ENCODE results near the gene ECE2. TPM values are rescaled to one million over a fixed set of nuclear protein-coding genes. Genes with fewer than 3 reads are reported as not detected.

Gene ECE2
- total RNA-seq, 2 experiments from 2014 or later, result not detected

GRCh38 chr3:184306341-184306972 lies 30.6 kb downstream of the ECE2 start:
- H3K4me3 Mint-ChIP-seq, result no peak overlapping the region
- intact Hi-C loops (cut with micrococcal nuclease), result no loop called here
- DNase-seq, result no peak
- peaks cover 5% of the 10 kb centered on the region for H3K4me1 Mint-ChIP-seq (ENCODE audit: low read depth)
- H3K27ac Mint-ChIP-seq, result no peak overlapping the region
- CTCF ChIA-PET, result interaction anchor here (0.6 to 1.9 kb wide), 9 partner anchors 8 to 133 kb away, joined by 3 to 9 read pairs (median 3); no protein-coding TSS in a partner anchor
- no peaks in the 10 kb centered on the region for H3K9me3 Mint-ChIP-seq
- no peaks in the 10 kb centered on the region for H3K27me3 Mint-ChIP-seq (ENCODE audit: low read depth)
- peaks cover 62% of the 10 kb centered on the region for H3K36me3 Mint-ChIP-seq (ENCODE audit: low read depth)

- Mint-ChIP-seq H3K4me1 (ENCODE audit: low read depth) (no peaks in the 10 kb centered on the region), H3K9me3 (no peaks in the 10 kb centered on the region), H3K27me3 (ENCODE audit: low read depth) (no peaks in the 10 kb centered on the region), H3K36me3 (ENCODE audit: low read depth) (peaks cover 50% of the 10 kb centered on the region), H3K4me3 (no peak overlapping the region), H3K27ac (no peak overlapping the region)
- CTCF ChIA-PET, result no interaction called here
- no peak for DNase-seq
- intact Hi-C loops (cut with micrococcal nuclease), result no loop called here
These were observed 32.1 kb downstream of the ECE2 start for GRCh38 chr3:184307915-184308314.

GRCh38 chr3:184308744-184309143 lies 32.9 kb downstream of the ECE2 start:
- no peaks in the 10 kb centered on the region for H3K9me3 Mint-ChIP-seq
- CTCF ChIA-PET, result no interaction called here
- DNase-seq, result no peak
- intact Hi-C loops (cut with micrococcal nuclease), result no loop called here
- H3K4me3 Mint-ChIP-seq, result no peak overlapping the region
- H3K27me3 Mint-ChIP-seq (ENCODE audit: low read depth), result no peaks in the 10 kb centered on the region
- no peaks in the 10 kb centered on the region for H3K4me1 Mint-ChIP-seq (ENCODE audit: low read depth)
- peaks cover 44% of the 10 kb centered on the region for H3K36me3 Mint-ChIP-seq (ENCODE audit: low read depth)
- H3K27ac Mint-ChIP-seq, result no peak overlapping the region

- Mint-ChIP-seq H3K4me3 (no peak overlapping the region), H3K4me1 (ENCODE audit: low read depth) (peaks cover 9% of the 10 kb centered on the region), H3K27me3 (ENCODE audit: low read depth) (no peaks in the 10 kb centered on the region), H3K9me3 (no peaks in the 10 kb centered on the region), H3K27ac (no peak overlapping the region), H3K36me3 (ENCODE audit: low read depth) (peaks cover 32% of the 10 kb centered on the region)
- no peak for DNase-seq
- CTCF ChIA-PET, result no interaction called here
- intact Hi-C loops (cut with micrococcal nuclease), result no loop called here
These were observed 35.8 kb downstream of the ECE2 start for GRCh38 chr3:184311633-184312032.

GRCh38 chr3:184314363-184314699 lies 38.5 kb downstream of the ECE2 start, which contains the start of gene EIF4G1:
EIF4G1 (plus strand) TSS chr3:184314606; CDS start chr3:184315797, 1,191 bp downstream.
- Mint-ChIP-seq H3K36me3 (ENCODE audit: low read depth) (peaks cover 30% of the 10 kb centered on the region), H3K27me3 (ENCODE audit: low read depth) (no peaks in the 10 kb centered on the region), H3K4me1 (ENCODE audit: low read depth) (peaks cover 29% of the 10 kb centered on the region), H3K27ac (peak within 1 kb of the TSS; percentile 90), H3K4me3 (peak within 1 kb of the TSS; percentile 86), H3K9me3 (no peaks in the 10 kb centered on the region)
- intact Hi-C loops (cut with micrococcal nuclease), result loop anchor here (1.0 kb wide), 5 partner anchors 15 to 140 kb away; partner anchors contain the start of genes AP2M1, EEF1AKMT4 and PSMD2
- CTCF ChIA-PET, result no interaction called here
- peak; percentile 93 for DNase-seq

GRCh38 chr3:184314700-184315542 lies 39.1 kb downstream of the ECE2 start:
- peaks cover 30% of the 10 kb centered on the region for H3K36me3 Mint-ChIP-seq (ENCODE audit: low read depth)
- peak overlapping the region; percentile 90 for H3K27ac Mint-ChIP-seq
- H3K9me3 Mint-ChIP-seq, result no peaks in the 10 kb centered on the region
- H3K4me1 Mint-ChIP-seq (ENCODE audit: low read depth), result peaks cover 34% of the 10 kb centered on the region
- intact Hi-C loops (cut with micrococcal nuclease), result loop anchor here (1.0 kb wide), 5 partner anchors 16 to 141 kb away; partner anchors contain the start of genes AP2M1, EEF1AKMT4 and PSMD2
- H3K27me3 Mint-ChIP-seq (ENCODE audit: low read depth), result no peaks in the 10 kb centered on the region
- peak overlapping the region; percentile 86 for H3K4me3 Mint-ChIP-seq
- CTCF ChIA-PET, result interaction anchor here (0.6 kb wide), 3 partner anchors 9 to 68 kb away, joined by 3 to 5 read pairs (median 4); no protein-coding TSS in a partner anchor
- DNase-seq, result peak; percentile 56

GRCh38 chr3:184315543-184315867 lies 39.7 kb downstream of the ECE2 start:
- H3K4me3 Mint-ChIP-seq, result peak overlapping the region; percentile 86
- peaks cover 34% of the 10 kb centered on the region for H3K4me1 Mint-ChIP-seq (ENCODE audit: low read depth)
- peak overlapping the region; percentile 90 for H3K27ac Mint-ChIP-seq
- no peaks in the 10 kb centered on the region for H3K27me3 Mint-ChIP-seq (ENCODE audit: low read depth)
- no peak for DNase-seq
- intact Hi-C loops (cut with micrococcal nuclease), result no loop called here
- CTCF ChIA-PET, result interaction anchor here (0.6 to 0.8 kb wide), 2 partner anchors 20 to 69 kb away, joined by 3 to 5 read pairs; no protein-coding TSS in a partner anchor
- H3K9me3 Mint-ChIP-seq, result no peaks in the 10 kb centered on the region
- H3K36me3 Mint-ChIP-seq (ENCODE audit: low read depth), result peaks cover 29% of the 10 kb centered on the region

GRCh38 chr3:184315871-184316661 lies 40.2 kb downstream of the ECE2 start:
- Mint-ChIP-seq H3K27ac (peak overlapping the region; percentile 90), H3K36me3 (ENCODE audit: low read depth) (peaks cover 34% of the 10 kb centered on the region), H3K27me3 (ENCODE audit: low read depth) (no peaks in the 10 kb centered on the region), H3K4me3 (peak overlapping the region; percentile 86), H3K4me1 (ENCODE audit: low read depth) (peaks cover 34% of the 10 kb centered on the region), H3K9me3 (no peaks in the 10 kb centered on the region)
- CTCF ChIA-PET, result interaction anchor here (0.6 to 0.8 kb wide), 3 partner anchors 19 to 420 kb away, joined by 3 to 5 read pairs (median 3); no protein-coding TSS in a partner anchor
- DNase-seq, result no peak
- intact Hi-C loops (cut with micrococcal nuclease), result no loop called here

GRCh38 chr3:184316792-184317191 lies 41.0 kb downstream of the ECE2 start:
- CTCF ChIA-PET, result interaction anchor here (1.4 kb wide), 1 partner anchor 11 kb away, joined by 3 read pairs; no protein-coding TSS in a partner anchor
- no peak for DNase-seq
- Mint-ChIP-seq H3K36me3 (ENCODE audit: low read depth) (peaks cover 41% of the 10 kb centered on the region), H3K27ac (peak overlapping the region; percentile 90), H3K4me3 (peak overlapping the region; percentile 86), H3K27me3 (ENCODE audit: low read depth) (no peaks in the 10 kb centered on the region), H3K4me1 (ENCODE audit: low read depth) (peaks cover 34% of the 10 kb centered on the region), H3K9me3 (no peaks in the 10 kb centered on the region)
- intact Hi-C loops (cut with micrococcal nuclease), result no loop called here

- CTCF ChIA-PET, result interaction anchor here (1.4 kb wide), 1 partner anchor 12 kb away, joined by 3 read pairs; no protein-coding TSS in a partner anchor
- Mint-ChIP-seq H3K36me3 (ENCODE audit: low read depth) (peaks cover 41% of the 10 kb centered on the region), H3K4me3 (peak overlapping the region; percentile 86), H3K4me1 (ENCODE audit: low read depth) (peaks cover 34% of the 10 kb centered on the region), H3K9me3 (no peaks in the 10 kb centered on the region), H3K27ac (peak overlapping the region; percentile 90), H3K27me3 (ENCODE audit: low read depth) (no peaks in the 10 kb centered on the region)
- intact Hi-C loops (cut with micrococcal nuclease), result no loop called here
- DNase-seq, result no peak
These were observed 41.4 kb downstream of the ECE2 start for GRCh38 chr3:184317201-184317600.

- CTCF ChIA-PET, result no interaction called here
- Mint-ChIP-seq H3K36me3 (ENCODE audit: low read depth) (peaks cover 67% of the 10 kb centered on the region), H3K9me3 (no peaks in the 10 kb centered on the region), H3K4me1 (ENCODE audit: low read depth) (peaks cover 52% of the 10 kb centered on the region), H3K27me3 (ENCODE audit: low read depth) (no peaks in the 10 kb centered on the region), H3K4me3 (no peak overlapping the region), H3K27ac (no peak overlapping the region)
- intact Hi-C loops (cut with micrococcal nuclease), result no loop called here
- DNase-seq, result peak; percentile 61
These were observed 44.3 kb downstream of the ECE2 start for GRCh38 chr3:184320104-184320445.

- H3K4me3 Mint-ChIP-seq, result no peak overlapping the region
- CTCF ChIA-PET, result interaction anchor here (1.2 kb wide), 1 partner anchor 33 kb away, joined by 4 read pairs; no protein-coding TSS in a partner anchor
These were observed 45.8 kb downstream of the ECE2 start for GRCh38 chr3:184321666-184322065.

More at GRCh38 chr3:184321666-184322065, 45.8 kb downstream of the ECE2 start:
- intact Hi-C loops (cut with micrococcal nuclease), result no loop called here
- no peak for DNase-seq
- Mint-ChIP-seq H3K27ac (no peak overlapping the region), H3K4me1 (ENCODE audit: low read depth) (peaks cover 54% of the 10 kb centered on the region), H3K9me3 (no peaks in the 10 kb centered on the region), H3K27me3 (ENCODE audit: low read depth) (no peaks in the 10 kb centered on the region), H3K36me3 (ENCODE audit: low read depth) (peaks cover 72% of the 10 kb centered on the region)

Data from activated naive CD4-positive, alpha-beta T cell treated with anti-CD3 and anti-CD28 coated beads for 36 hours (primary cell).